Osteocyte (in vitro differentiated cells): ENCODE results near the gene AK1. TPM values are rescaled to one million over a fixed set of nuclear protein-coding genes. Genes with fewer than 3 reads are reported as not detected.
"Not testable (repeated sequence)": the region's sequence is repeated elsewhere in the genome, so short reads cannot be mapped to it uniquely, and the experiment has no call there.

ENCODE experiments used
- DNase-seq: peaks from one replicate; pipeline ENCODE4 v3.0.0; 2021; ENCODE audit warnings: mixed read lengths; ENCODE audit not compliant: unreplicated experiment; ENCODE audit errors: extremely low spot score
- H3K27ac Mint-ChIP-seq: one replicate; pipeline ENCODE4 v1.8.0; 2021; ENCODE audit warnings: mild to moderate bottlenecking, mixed read lengths; ENCODE audit not compliant: unreplicated experiment
- H3K27me3 Mint-ChIP-seq: one replicate; pipeline ENCODE4 v1.8.0; 2021; ENCODE audit warnings: mixed read lengths; ENCODE audit not compliant: unreplicated experiment
- H3K36me3 Mint-ChIP-seq: one replicate; pipeline ENCODE4 v1.8.0; 2021; ENCODE audit warnings: mixed read lengths; ENCODE audit not compliant: unreplicated experiment
- H3K4me1 Mint-ChIP-seq: one replicate; pipeline ENCODE4 v1.8.0; 2021; ENCODE audit warnings: mixed read lengths; ENCODE audit not compliant: unreplicated experiment
- H3K4me3 Mint-ChIP-seq: one replicate; pipeline ENCODE4 v1.8.0; 2021; ENCODE audit warnings: mild to moderate bottlenecking, moderate library complexity, mixed read lengths; ENCODE audit not compliant: unreplicated experiment
- H3K9me3 Mint-ChIP-seq: one replicate; pipeline ENCODE4 v1.8.0; 2021; ENCODE audit warnings: mixed read lengths; ENCODE audit not compliant: unreplicated experiment
- total RNA-seq: library from RNA; stranded (reverse); gene quantifications from 2 replicates; pipeline ENCODE4 v1.2.1, GENCODE V29; 2021
- TF ChIP-seq, protein P1 (sequence below): fragments of 200-600 bp; sonication (generic); IDR thresholded peaks from 2 replicates; pipeline ENCODE4 v1.5.0; 2021; ENCODE audit warnings: antibody characterized with exemption, mild to moderate bottlenecking, moderate library complexity

The AK1 gene
- total RNA-seq, 1 donor from 2014 or later: 57.6 TPM

DNA sequence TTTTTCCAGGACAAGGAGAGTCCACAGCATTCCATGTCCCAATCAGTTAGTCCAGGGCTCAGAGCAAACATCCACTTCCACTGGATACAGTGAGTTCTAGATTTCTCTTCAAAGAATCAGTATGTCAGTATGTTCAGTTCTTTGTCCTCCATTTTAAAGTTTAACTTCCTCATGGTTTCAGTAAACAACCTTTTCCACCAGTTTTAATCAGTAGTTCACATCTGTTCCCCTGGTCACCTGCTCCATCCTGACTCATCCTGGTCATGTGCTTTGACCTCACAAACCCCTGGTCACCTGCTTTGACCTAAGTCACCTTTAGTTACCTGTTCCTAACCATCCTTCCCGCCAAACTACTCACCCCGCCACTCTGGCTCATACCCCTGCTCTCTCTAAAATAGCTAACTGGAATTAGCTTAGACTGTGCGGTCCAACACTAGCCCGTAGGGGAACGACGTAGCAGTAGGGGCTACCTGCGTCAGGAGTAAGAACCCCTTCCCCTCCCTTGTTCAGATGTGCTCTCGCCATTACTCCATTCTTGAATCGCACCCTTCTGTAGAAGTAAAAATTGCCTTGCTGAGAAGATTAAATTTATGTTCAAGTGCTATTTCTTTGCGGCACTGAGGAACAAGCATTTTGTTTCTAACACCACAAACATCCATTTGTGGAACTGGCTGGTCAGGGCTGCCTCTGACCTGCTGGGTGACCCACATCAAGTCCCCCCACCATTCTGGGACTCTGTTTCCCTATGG, 28.5 kb downstream of the AK1 start:
- H3K27ac Mint-ChIP-seq: peak overlapping the region; percentile 48
- no peak overlapping the region for H3K4me3 Mint-ChIP-seq
- DNase-seq: no peak
- peaks cover 4% of the 10 kb centered on the region for H3K9me3 Mint-ChIP-seq
- H3K36me3 Mint-ChIP-seq: peaks cover 22% of the 10 kb centered on the region
- TF ChIP-seq, protein P1, sequence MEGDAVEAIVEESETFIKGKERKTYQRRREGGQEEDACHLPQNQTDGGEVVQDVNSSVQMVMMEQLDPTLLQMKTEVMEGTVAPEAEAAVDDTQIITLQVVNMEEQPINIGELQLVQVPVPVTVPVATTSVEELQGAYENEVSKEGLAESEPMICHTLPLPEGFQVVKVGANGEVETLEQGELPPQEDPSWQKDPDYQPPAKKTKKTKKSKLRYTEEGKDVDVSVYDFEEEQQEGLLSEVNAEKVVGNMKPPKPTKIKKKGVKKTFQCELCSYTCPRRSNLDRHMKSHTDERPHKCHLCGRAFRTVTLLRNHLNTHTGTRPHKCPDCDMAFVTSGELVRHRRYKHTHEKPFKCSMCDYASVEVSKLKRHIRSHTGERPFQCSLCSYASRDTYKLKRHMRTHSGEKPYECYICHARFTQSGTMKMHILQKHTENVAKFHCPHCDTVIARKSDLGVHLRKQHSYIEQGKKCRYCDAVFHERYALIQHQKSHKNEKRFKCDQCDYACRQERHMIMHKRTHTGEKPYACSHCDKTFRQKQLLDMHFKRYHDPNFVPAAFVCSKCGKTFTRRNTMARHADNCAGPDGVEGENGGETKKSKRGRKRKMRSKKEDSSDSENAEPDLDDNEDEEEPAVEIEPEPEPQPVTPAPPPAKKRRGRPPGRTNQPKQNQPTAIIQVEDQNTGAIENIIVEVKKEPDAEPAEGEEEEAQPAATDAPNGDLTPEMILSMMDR: no peak
- H3K4me1 Mint-ChIP-seq: peaks cover 58% of the 10 kb centered on the region
- H3K27me3 Mint-ChIP-seq: no peaks in the 10 kb centered on the region

DNA sequence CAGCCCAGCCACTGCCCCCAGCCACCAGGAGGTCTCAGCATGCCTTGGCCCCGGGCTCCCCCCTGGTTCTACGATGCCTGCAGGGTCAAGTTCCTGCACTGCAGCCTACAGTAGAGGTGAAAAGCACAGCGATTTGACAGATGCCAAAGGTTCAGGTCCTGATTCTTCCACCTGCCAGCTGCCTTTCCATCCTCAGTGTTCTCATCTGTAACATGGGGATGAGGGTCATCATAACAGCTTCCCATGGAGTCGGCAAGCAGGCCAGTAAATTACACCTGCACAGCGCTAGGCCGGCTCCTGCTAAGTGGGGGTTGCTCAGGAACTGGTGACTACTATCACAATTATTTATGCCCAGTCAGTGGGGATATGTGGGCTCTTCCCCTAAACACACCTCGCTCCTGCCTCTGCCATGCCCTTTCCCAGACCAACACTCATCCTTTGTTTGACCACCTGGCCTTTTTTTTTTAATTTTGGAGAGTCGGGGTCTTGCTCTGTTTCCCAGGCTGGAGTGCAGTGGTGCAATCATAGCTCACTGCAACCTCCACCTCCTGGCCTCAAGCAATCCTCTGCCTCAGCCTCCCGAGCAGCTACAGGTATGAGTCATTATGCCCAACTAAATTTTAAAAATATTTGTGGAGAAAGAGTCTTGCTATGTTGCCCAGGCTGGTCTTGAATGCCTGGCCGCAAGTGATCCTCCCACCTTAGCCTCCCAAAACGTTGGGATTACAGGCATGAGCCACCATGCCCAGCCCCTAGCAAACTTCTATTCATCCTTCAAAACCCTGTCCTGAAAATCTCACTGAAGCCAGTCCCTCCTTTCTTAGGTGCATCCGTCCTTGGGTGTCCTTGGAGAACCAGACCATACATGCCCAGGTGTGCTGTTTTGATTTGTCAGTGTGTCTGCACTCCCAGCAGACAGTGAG, 29.4 kb downstream of the AK1 start:
- Mint-ChIP-seq H3K4me3 (no peak overlapping the region), H3K36me3 (peaks cover 22% of the 10 kb centered on the region), H3K27ac (peak overlapping the region; percentile 69), H3K27me3 (no peaks in the 10 kb centered on the region), H3K9me3 (peaks cover 4% of the 10 kb centered on the region), H3K4me1 (peaks cover 50% of the 10 kb centered on the region)
- no peak for DNase-seq
- TF ChIP-seq, protein P1: no peak

DNA sequence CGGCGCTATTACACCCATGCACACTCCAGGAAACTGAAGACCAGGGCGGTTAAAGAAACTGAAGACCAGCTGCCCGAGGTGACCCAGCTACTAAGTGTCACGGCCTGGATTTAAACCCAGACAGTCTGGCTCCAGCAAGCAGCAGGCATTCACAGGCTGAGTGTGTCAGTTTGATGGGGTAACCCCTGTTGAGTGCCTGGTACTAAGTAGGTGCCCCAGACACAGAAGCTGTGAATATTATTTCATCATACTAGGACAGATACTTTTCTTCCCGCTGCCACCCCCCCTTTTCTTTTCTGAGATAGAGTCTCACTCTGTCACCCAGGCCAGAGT, 30.3 kb downstream of the AK1 start:
- no peak overlapping the region for H3K4me3 Mint-ChIP-seq
- peaks cover 4% of the 10 kb centered on the region for H3K9me3 Mint-ChIP-seq
- no peak for DNase-seq
- H3K27me3 Mint-ChIP-seq: no peaks in the 10 kb centered on the region
- H3K4me1 Mint-ChIP-seq: peaks cover 40% of the 10 kb centered on the region
- TF ChIP-seq, protein P1: no peak
- H3K36me3 Mint-ChIP-seq: peaks cover 24% of the 10 kb centered on the region
- H3K27ac Mint-ChIP-seq: peak overlapping the region; percentile 69

DNA sequence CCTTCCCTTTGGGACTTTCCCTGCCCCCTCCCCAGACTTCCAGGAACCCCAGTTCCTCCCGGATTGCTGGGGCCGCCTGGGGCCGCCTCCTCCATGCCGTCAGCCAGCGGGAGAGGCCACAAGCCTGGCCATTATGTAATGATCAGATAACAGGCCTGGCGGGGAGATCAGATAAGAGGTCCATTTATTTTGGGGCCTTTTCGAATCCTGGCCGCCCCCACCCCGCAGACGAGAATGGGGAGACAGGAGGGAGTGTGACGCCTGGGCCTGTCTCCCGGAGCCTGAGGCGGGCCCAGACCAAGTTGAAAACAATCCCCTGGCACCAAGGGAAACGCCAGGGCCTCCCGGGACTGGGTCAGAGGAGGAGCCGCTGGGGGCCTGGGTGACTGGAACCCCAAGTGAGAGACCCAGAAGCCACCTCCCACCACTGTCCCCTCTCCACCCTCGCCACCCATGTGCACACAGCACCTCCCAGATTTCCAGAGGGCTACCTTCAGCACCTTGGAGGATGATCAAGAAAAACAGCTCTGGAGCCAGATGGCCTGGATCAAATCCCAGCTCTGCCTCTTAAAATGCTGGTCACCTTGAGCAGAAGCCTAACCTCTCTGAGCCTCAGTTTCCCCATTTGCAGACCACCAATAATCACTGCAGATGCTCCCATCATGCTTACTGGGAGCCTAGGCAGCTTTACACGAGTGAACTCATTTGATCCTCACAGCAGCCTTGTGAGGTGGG, 30.9 kb downstream of the AK1 start:
- Mint-ChIP-seq H3K4me1 (peaks cover 37% of the 10 kb centered on the region), H3K4me3 (no peak overlapping the region), H3K9me3 (peaks cover 4% of the 10 kb centered on the region), H3K27me3 (no peaks in the 10 kb centered on the region), H3K36me3 (peaks cover 24% of the 10 kb centered on the region), H3K27ac (peak overlapping the region; percentile 69)
- TF ChIP-seq, protein P1: no peak
- DNase-seq: no peak

DNA sequence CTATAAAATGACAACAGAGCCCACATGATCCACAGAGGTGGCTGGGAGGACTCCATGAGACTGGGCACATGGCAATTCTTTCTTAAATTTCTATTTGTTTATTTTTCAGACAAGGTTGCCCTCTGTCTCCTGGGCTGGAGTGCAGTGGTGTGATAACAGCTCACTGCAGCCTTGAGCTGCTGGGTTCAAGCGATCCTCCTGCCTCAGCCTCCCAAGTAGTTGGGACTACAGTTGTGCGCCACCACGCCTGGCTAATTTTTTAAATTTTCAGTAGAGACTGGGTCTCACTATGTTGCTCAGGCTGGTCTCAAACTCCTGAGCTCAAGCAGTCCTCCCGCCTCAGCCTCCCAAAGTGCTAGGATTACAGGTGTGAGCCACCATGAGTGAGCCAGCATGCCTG, 31.9 kb downstream of the AK1 start:
- not testable (repeated sequence) for H3K9me3 Mint-ChIP-seq, DNase-seq, H3K4me3 Mint-ChIP-seq, H3K27me3 Mint-ChIP-seq
- H3K4me1 Mint-ChIP-seq: peaks cover 40% of the 10 kb centered on the region
- peak overlapping the region; percentile 97 for H3K27ac Mint-ChIP-seq
- H3K36me3 Mint-ChIP-seq: peaks cover 26% of the 10 kb centered on the region
